ENCODE results near the gene ANKRD33B.

- no peak for TF ChIP-seq CTCF (IDR thresholded peaks at IDR 0.05)
- TF ChIP-seq POLR2A (IDR thresholded peaks at IDR 0.05): no peak
- TF ChIP-seq EP300 (IDR thresholded peaks at IDR 0.05): no peak
These were observed 12.1 kb upstream of the ANKRD33B start for GRCh38 chr5:10551782-10552138.

All from suprapubic skin (tissue), 3 donors.